ENCODE data around the gene NGB. TPM values are rescaled to one million over a fixed set of nuclear protein-coding genes. Genes with fewer than 3 reads are reported as not detected.

The NGB gene
- not detected for total RNA-seq
- long read RNA-seq = 0 reads

- peak; percentile 45 for DNase-seq (ENCODE audit: low spot score)
Measured at GRCh38 chr14:77271113-77271710, at the start of gene NGB. Gene NGB (minus strand): TSS chr14:77271206. CDS start chr14:77270937, 269 bp downstream.

DNA sequence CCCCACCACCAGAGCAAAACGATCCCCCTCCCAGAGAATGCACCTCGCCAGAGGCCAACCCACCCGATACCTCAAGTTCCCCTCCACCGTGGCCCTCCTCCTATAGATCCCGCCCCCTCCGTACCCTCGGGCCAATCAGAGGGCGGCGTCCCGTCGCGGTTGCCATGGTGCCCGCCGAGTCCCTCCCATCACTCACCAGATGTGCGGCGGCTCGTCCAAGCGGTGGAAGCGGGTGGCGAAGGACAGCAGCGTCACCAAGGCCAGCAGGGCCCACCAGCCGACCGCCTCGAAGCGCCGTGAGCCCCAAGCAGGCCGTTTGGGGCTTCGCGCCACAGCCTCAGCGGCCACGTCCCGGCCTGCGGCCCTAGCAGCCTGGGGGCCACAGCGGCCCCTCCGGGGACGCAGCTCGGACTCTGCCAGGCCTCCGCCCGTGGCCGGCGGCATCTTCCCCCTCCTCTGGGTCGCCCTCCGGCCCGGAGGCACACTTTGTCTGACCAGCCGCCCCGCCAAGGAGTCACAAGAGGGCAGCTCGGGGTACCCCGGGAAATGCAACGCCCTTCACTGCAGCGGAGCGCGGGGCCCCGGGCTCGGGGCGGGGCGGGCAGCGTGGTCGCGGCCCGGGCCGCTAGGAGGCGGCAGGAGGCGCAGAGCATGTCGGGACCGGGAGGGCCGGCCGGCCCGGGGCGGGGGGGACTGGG, 49.4 kb upstream of the NGB start, which contains the start of gene POMT2:
TSS of gene POMT2 (minus strand) at position 646 of the 698 bp plus-strand sequence. CDS start at position 444, 202 bp downstream.
- peak; percentile 99 for DNase-seq (ENCODE audit: low spot score)

DNA sequence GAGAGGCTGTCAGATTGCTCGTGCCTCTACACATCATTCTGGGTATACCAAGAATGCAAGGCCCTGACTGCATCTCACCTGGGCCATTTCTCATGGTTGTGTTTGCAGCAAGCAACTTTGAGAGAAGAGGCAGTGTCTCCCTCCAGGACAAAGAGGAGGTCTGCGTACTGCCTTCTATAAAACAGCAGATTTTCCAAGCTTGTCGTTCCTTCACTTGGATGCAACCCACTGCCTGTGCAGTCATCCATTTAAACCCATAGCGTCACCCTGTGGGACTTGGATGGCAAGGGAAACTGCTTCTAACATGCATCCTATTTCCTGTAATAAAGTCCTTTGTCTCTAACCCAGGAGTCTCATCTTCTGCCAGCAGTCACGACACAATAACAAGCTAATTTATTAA, 48.4 kb upstream of the NGB start:
- DNase-seq (ENCODE audit: low spot score) = no peak

- DNase-seq (ENCODE audit: low spot score) = peak; percentile 33
Measured at GRCh38 chr14:77318756-77319155, 47.8 kb upstream of the NGB start.

GRCh38 chr14:77318006-77318553, 47.1 kb upstream of the NGB start:
- DNase-seq (ENCODE audit: low spot score) = no peak

GRCh38 chr14:77316872-77317301, 45.9 kb upstream of the NGB start:
- DNase-seq (ENCODE audit: low spot score) = peak; percentile 57

DNA sequence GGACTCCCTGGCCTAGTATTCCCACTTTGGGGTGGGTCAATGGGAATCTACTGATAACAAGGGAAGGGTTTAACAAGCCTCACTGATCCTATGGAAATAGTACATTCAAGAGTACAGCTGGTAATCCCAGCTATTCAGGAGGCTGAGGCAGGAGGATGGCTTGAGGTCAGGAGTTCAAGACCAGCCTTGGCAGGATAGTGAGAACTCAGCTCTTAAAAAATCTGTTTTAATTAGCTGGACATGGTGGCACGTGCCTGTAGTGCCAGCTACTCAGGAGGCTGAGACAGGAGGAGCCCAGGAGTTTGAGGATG, 45.1 kb upstream of the NGB start:
- DNase-seq (ENCODE audit: low spot score) = no peak

- DNase-seq (ENCODE audit: low spot score) = peak; percentile 71
Measured at GRCh38 chr14:77314539-77315457, 43.8 kb upstream of the NGB start.

DNA sequence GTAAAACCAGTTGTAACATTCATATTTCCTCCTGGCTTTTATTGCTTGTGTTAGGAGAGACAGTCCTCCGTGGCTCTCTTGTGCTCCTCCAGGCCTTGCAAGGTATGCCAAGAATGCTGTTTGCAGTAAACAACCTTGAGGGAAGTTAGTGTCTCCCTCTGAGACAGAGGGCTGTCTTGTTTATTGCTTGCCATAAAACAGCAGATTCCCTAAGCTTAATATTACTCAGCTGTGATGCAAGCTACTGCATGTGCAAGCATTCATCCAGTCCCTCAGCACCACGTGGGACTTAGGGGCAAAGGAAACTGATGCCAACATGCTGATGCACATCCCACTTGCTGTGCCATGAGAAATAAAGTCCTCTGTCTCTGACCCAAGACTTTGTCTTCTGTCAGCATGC, 43.0 kb upstream of the NGB start:
- DNase-seq (ENCODE audit: low spot score) = no peak

- DNase-seq (ENCODE audit: low spot score) = no peak
Measured at GRCh38 chr14:77313371-77313770, 42.4 kb upstream of the NGB start.

DNA sequence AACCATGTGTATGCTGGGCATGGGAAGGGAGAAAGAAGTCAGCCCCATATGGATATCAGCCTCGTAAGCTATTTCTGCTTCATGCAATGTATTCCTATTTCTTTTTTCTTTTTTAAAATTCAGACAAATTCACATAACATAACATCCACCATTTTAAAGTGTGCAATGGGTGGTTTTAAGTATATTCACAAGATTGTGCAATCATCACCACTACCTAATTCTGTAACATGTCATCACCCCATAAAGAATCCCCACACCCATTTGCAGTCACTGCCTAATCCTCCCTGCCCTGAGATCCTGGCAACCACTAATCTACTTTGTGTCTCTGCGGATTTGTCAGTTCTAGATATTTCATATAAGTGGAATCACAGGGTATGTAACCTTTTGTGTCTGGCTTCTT, 40.2 kb upstream of the NGB start:
- DNase-seq (ENCODE audit: low spot score) = no peak

DNA sequence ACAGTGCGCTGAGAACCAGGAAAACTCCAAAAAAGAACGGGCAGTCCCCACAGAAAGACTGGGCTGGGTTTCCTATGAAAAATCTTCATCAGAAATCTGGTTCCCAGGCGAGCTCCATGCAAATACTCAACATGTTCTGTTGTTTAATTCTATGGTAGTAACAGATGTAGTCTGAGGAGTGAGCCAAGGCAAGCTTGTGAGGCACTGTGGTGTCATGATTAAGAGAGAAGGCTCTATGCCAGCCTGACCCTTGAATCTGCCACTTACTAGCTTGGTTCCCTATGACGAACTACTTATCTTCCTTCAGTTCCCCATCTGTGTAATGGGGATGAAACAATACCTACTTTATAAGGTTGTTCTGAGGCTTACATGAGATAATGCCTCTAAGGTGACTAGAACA, 39.0 kb upstream of the NGB start:
- DNase-seq (ENCODE audit: low spot score) = no peak

DNA sequence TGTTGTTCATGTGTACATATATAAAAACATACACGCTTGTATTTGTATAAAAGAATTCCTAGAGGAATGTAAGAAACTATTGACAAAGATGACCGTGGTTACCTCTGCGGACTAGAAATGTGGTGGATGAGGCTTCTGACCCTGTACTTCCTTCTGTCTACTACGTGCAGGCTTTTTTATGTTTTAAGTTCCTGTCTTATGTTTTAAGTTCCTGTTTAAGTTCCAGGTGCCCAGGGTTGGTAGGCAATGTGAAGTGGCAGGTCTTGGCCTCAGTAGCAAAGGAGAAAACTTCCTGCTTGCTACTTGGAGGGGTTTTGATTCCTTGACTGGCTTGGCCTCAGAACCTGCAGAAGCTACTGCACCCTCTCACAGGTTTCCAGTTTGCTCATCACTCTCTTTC, 38.1 kb upstream of the NGB start:
- no peak for DNase-seq (ENCODE audit: low spot score)

DNA sequence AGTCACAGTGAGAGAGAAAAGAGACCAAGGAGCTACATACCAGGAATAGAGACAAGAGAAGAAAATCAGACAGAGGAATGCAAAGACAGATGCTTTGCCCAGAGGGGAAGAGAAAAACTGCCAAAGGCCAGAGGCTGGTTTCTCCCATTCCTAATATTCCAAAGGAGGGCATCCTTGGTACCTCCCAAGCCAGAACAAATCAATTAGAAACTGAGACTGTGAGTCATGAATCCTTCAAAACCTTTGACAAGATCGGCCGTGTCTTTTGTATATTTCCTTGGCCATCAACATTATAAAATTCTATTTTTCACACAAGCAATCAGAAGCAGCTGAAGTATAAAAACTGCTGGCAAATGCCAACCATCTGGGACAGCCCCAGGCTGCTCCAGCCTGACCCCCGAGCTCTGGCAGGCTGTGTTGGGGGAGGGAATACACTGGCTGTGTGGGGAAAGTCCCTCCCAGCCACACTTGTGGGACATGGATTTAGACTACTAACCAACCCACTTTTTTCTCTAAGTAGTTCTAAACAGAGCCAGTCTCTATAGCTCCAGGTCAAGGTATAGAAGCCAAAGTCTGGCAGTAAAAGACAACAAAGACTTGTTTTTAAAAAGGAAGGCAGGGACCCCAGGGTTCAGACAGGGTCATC, 36.0 kb upstream of the NGB start:
- peak; percentile 30 for DNase-seq (ENCODE audit: low spot score)

DNA sequence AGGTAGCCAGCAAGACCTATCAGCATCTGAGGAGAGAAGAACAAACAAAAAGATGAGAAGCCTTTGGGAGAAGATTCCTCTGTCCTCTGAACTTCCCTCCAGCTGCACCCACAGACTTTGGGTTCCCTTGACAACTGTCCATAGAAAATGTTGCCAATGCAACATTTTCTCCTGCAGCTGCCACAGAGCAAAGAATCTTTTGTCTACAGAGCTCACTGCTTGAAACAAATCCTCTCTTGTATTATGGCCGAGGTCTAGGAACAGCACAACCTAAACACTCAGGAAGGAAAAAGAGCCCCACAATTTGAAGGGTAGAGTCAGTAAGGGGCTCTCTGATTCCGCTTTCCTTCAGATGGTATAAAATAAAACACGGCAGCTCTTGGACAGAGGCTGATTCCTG, 35.4 kb upstream of the NGB start:
- DNase-seq (ENCODE audit: low spot score) = peak; percentile 12

- DNase-seq (ENCODE audit: low spot score) = peak; percentile 18
Measured at GRCh38 chr14:77305696-77306095, 34.7 kb upstream of the NGB start.

GRCh38 chr14:77303417-77304156, 32.6 kb upstream of the NGB start:
- peak; percentile 28 for DNase-seq (ENCODE audit: low spot score)

DNA sequence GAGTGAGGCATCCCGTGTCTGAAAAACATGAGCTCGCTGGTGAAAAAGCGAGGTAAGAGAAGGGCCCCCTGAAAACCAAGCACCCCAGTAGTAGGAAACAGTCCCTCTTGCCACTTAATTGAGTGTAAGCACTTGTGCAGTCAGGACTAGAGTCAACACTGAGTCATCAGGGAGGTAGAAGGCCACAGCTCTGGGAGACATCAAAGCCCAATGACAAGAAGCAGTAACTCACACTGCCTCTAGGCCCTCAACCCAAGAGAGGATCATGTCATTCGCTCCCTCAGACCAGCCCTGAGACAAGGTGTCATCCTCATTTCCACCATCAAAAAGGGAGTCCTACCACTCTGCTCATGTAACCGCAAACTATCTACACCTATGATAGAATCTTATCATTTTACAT, 31.9 kb upstream of the NGB start:
- no peak for DNase-seq (ENCODE audit: low spot score)

- DNase-seq (ENCODE audit: low spot score) = no peak
Measured at GRCh38 chr14:77301103-77301502, 30.1 kb upstream of the NGB start.

DNA sequence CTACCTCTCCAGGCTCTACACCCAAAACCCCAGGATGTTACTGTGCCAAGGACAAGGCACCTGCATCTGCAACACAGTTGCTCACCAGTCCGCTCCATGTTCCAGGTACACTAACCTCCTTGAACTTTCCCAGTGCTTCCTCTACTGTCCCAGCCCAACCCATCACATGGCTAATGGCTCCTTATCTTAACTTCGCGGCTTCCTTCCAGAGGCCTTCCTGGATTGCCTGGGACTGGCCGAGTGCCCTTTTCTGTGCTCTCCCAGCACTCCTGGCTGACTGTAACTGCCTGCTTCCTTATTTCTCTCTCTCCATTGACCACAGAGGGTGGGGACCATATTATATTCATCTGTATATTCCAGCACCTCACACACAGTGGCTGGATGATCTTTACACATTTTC, 28.8 kb upstream of the NGB start:
- peak; percentile 39 for DNase-seq (ENCODE audit: low spot score)

DNA sequence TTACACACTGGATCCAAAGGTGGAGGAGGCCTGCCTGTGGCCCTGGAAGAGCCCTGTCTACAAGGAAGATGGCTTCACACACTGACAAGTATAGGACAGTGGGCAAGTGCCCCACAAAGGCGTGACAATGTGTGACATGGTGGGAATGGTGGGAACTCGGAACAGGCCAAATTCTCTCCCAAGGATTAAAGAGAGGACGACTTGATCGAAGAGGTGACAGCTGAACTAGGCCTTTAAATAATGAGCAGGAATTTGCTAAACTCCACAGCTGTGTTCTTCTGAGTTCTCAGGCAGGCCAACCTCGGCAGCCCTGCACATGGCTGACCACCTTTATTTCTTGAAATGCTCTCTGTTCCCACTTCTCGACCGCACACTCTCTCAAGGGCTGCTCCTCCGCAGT, 25.9 kb upstream of the NGB start:
- DNase-seq (ENCODE audit: low spot score) = peak; percentile 60
